Nephron (organoid): ENCODE results near the gene TFB2M.
A peak's percentile ranks its signal among the peaks of the same experiment; 100 is the strongest.
"Not testable (repeated sequence)": the region's sequence is repeated elsewhere in the genome, so short reads cannot be mapped to it uniquely, and the experiment has no call there.

Source experiments
- H3K27ac Mint-ChIP-seq, 3 experiments: 2 replicates each; pipeline ENCODE4 v1.8.0; 2020; ENCODE audit warnings: mixed read lengths in 3 of 3, mild to moderate bottlenecking in 2 of 3, moderate library complexity in 1 of 3
- H3K27me3 Mint-ChIP-seq: 2 replicates; pipeline ENCODE4 v1.8.0; 2021; ENCODE audit warnings: low read depth, mild to moderate bottlenecking, moderate library complexity, mixed read lengths
- H3K36me3 Mint-ChIP-seq: 2 replicates; pipeline ENCODE4 v1.8.0; 2020; ENCODE audit warnings: low read depth, mixed read lengths
- H3K4me1 Mint-ChIP-seq: 2 replicates; pipeline ENCODE4 v1.8.0; 2020; ENCODE audit warnings: mixed read lengths
- H3K4me3 Mint-ChIP-seq, 3 experiments: 2 replicates each; pipeline ENCODE4 v1.8.0; 2020; ENCODE audit warnings: mild to moderate bottlenecking in 3 of 3, mixed read lengths in 3 of 3, moderate library complexity in 2 of 3
- H3K9me3 Mint-ChIP-seq: 2 replicates; pipeline ENCODE4 v1.8.0; 2020; ENCODE audit warnings: mixed read lengths
- TF ChIP-seq, protein P1 (sequence below), 3 experiments: fragments of 200-600 bp; sonication (generic); IDR thresholded peaks; one replicate each; pipeline ENCODE4 v1.5.0; 2021; ENCODE audit warnings: antibody characterized with exemption in 3 of 3; ENCODE audit not compliant: unreplicated experiment in 3 of 3

Gene TFB2M

DNA sequence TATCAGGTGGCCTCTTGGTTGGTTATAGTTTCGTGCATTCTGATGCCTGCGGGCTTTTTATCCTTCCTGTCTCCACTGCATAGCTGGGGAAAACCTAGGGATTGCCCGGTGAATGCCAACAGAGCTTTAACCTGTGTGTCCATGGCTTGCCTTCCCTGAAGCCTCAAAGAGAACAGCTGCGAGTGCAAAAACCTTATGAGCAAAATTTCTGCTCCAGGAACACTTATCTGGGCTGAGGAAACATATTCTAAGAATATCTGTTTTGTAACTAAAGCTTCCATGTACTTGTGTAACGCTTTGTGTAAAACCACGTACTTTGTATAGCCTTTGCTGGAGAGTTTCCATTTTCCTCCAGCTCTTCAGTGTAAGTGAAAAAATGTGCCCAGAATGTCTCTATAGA lies 7.4 kb upstream of the TFB2M start:
- Mint-ChIP-seq H3K9me3 (no peaks in the 10 kb centered on the region), H3K4me1 (peaks cover 18% of the 10 kb centered on the region), H3K36me3 (peaks cover 9% of the 10 kb centered on the region), H3K27me3 (no peaks in the 10 kb centered on the region), H3K4me3 (no peak overlapping the region), H3K27ac (no peak overlapping the region)
- TF ChIP-seq, protein P1, sequence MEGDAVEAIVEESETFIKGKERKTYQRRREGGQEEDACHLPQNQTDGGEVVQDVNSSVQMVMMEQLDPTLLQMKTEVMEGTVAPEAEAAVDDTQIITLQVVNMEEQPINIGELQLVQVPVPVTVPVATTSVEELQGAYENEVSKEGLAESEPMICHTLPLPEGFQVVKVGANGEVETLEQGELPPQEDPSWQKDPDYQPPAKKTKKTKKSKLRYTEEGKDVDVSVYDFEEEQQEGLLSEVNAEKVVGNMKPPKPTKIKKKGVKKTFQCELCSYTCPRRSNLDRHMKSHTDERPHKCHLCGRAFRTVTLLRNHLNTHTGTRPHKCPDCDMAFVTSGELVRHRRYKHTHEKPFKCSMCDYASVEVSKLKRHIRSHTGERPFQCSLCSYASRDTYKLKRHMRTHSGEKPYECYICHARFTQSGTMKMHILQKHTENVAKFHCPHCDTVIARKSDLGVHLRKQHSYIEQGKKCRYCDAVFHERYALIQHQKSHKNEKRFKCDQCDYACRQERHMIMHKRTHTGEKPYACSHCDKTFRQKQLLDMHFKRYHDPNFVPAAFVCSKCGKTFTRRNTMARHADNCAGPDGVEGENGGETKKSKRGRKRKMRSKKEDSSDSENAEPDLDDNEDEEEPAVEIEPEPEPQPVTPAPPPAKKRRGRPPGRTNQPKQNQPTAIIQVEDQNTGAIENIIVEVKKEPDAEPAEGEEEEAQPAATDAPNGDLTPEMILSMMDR (IDR thresholded peaks at IDR 0.05; ENCODE audit: unreplicated experiment in 3 of 3), result no peak

DNA sequence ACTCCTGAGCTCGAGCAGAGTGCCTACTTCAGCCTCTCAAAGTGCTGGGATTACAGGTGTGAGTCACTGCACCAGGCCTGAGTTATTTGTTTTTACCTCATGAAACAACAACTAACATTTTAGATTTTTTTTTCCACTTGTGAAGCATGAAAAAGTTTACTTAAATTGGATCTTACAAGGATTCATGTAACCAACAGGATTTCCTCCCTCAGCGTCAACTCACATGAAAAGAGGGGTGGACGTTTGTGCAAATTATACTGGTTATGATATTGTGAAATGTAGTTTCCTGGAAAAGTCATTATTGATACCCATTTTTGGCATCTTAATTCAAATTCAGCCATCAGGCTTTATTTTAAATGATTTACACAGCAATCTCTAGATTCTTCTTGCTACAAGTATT lies 6.7 kb upstream of the TFB2M start:
- peaks cover 9% of the 10 kb centered on the region for H3K36me3 Mint-ChIP-seq
- H3K4me3 Mint-ChIP-seq, result no peak overlapping the region
- H3K4me1 Mint-ChIP-seq, result peaks cover 15% of the 10 kb centered on the region
- H3K27me3 Mint-ChIP-seq, result no peaks in the 10 kb centered on the region
- H3K9me3 Mint-ChIP-seq, result no peaks in the 10 kb centered on the region
- TF ChIP-seq, protein P1 (IDR thresholded peaks at IDR 0.05; ENCODE audit: unreplicated experiment in 3 of 3), result no peak
- no peak overlapping the region for H3K27ac Mint-ChIP-seq

DNA sequence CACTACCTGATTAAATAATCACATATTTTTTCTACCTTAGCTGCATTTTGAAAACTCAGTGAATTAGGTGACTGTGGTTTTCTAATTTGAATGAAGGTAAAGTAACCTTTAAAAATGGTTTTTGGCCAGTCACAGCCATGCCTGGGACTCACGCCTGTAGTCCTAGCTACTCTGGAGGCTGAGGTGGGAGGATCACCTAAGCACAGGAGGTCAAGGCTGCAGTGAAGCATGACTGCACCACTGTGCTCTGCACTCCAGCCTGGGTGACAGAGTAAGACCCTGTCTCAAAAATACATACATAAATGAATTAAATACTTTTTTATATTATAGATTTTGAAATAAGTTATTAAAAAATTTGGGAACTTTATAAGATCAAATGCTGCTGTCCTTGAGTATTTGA lies 5.9 kb upstream of the TFB2M start:
- peaks cover 14% of the 10 kb centered on the region for H3K4me1 Mint-ChIP-seq
- peaks cover 5% of the 10 kb centered on the region for H3K36me3 Mint-ChIP-seq
- H3K9me3 Mint-ChIP-seq, result no peaks in the 10 kb centered on the region
- H3K27ac Mint-ChIP-seq, result no peak overlapping the region
- H3K4me3 Mint-ChIP-seq, result no peak overlapping the region
- no peaks in the 10 kb centered on the region for H3K27me3 Mint-ChIP-seq
- TF ChIP-seq, protein P1 (IDR thresholded peaks at IDR 0.05; ENCODE audit: unreplicated experiment in 3 of 3), result no peak

DNA sequence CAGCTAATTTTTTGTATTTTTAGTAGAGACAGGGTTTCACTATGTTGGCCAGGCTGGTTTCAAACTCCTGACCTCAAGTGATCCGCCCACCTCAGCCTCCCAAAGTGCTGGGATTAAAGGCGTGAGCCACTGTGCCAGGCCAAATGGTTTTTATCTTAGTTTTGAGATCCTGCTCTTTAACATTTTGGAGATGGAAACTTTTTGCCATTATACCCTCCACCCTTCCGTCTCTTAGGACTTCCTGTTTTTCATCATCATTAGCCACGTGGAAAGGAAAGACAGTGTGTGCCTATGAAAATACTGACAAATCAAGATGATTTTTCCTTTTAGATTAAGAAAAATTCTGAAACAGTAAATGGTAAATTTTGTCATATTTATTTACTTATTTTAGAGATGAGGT lies 5.2 kb upstream of the TFB2M start:
- not testable (repeated sequence) for H3K27me3 Mint-ChIP-seq, H3K36me3 Mint-ChIP-seq, H3K4me3 Mint-ChIP-seq, H3K9me3 Mint-ChIP-seq, H3K27ac Mint-ChIP-seq
- H3K4me1 Mint-ChIP-seq, result peaks cover 13% of the 10 kb centered on the region

DNA sequence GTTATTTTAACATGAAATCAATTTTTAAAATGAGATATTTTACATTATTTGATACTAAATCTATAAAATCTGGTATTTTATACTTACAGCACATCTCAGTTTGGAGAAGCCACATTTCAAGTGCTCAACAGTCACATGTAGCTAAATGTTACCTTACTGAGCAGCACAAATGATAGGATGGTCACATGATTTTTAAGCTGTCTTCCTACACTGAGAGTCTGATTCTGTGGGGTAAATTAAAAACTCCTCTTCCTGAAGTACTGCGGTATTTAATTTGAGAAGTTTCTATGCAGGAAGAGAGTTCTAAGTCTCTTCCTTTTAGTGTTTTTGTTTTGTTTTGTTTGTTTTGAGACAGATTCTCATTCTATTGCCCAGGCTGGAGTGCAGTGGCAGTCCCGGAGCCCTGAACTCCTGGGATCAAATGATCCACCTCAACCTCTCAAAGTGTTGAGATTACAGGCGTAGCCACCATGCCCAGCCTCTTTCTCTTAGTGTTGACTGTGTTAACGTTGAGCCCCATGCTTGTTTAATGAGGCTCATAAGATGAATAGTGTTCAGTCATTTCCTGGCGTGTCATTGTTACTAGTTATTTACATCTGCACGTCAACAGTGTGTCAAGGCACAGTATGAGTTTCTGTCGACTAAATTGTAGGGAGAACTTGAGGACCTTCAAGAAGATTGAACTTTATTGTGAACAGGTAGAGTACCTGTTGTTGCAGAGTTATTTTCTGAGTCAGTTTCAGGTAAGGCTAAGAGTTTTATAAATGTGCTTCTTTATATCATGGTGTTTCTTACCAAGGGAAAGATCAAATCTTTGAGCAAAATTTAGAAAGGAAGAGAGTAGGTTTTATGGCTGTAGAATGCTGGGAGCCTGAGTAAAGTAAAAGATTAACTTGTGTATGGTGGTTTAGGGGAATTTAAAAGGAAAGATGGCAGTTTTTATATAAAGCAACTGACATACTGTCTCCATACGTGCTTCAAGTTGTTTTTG lies 3.5 kb upstream of the TFB2M start:
- no peaks in the 10 kb centered on the region for H3K9me3 Mint-ChIP-seq
- no peaks in the 10 kb centered on the region for H3K36me3 Mint-ChIP-seq

DNA sequence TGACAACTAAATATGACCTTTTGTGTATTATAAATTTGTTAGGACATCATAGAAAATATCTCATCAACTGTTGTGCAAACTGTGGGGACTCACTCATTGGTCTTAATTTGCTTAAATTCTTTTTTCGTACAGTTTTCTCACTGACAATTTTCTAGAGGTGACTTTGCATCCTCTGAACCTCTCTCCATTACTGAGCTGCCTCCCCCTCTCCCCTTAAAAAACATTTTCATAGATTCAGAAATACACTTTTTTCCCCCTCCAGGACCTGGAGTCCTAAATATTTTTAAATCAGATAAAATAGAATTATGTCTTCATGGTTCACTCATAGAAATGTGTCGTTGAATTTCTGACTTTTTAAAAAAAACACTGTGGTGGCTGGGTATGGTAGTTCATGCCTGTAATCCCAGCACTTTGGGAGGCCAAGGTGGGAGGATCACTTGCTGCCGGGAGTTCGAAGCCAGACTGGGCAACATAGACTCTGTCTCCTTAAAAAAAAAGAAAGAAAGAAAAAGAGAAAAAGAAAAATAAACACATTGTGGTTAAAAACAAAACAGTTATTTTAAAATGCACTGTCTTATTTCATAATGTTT lies 1.7 kb upstream of the TFB2M start:
- Mint-ChIP-seq H3K9me3 (no peaks in the 10 kb centered on the region), H3K4me1 (peaks cover 25% of the 10 kb centered on the region), H3K27ac (peak overlapping the region; percentile 84 to 98 (median 97)), H3K27me3 (no peaks in the 10 kb centered on the region), H3K36me3 (no peaks in the 10 kb centered on the region), H3K4me3 (peak overlapping the region; percentile 99 to 100 (median 99))
- TF ChIP-seq, protein P1 (IDR thresholded peaks at IDR 0.05; ENCODE audit: unreplicated experiment in 3 of 3), result no peak

More for the DNA sequence above, 3.5 kb upstream of the TFB2M start:
- peaks cover 25% of the 10 kb centered on the region for H3K4me1 Mint-ChIP-seq
- no peaks in the 10 kb centered on the region for H3K27me3 Mint-ChIP-seq
- TF ChIP-seq, protein P1 (IDR thresholded peaks at IDR 0.05; ENCODE audit: unreplicated experiment in 3 of 3), result no peak
- H3K4me3 Mint-ChIP-seq, result peak overlapping the region; percentile 9 to 55 (median 24)
- H3K27ac Mint-ChIP-seq, result peak overlapping the region; percentile 29 to 70 (median 42)
